Type B pancreatic cell (in vitro differentiated cells): ENCODE data around the gene FAM181B. TPM values are rescaled to one million over a fixed set of nuclear protein-coding genes. Genes with fewer than 3 reads are reported as not detected.
A peak's percentile ranks its signal among the peaks of the same experiment; 100 is the strongest.

Source experiments
- DNase-seq: peaks from one replicate; pipeline ENCODE4 v3.0.0; 2021; ENCODE audit warnings: mixed read lengths; ENCODE audit not compliant: unreplicated experiment; ENCODE audit errors: extremely low spot score
- H3K27ac Mint-ChIP-seq: 2 replicates; pipeline ENCODE4 v1.8.0; 2021; ENCODE audit warnings: mild to moderate bottlenecking, mixed read lengths
- H3K27me3 Mint-ChIP-seq: 2 replicates; pipeline ENCODE4 v1.8.0; 2021; ENCODE audit warnings: mixed read lengths
- H3K36me3 Mint-ChIP-seq: 2 replicates; pipeline ENCODE4 v1.8.0; 2021; ENCODE audit warnings: mixed read lengths
- H3K4me1 Mint-ChIP-seq: one replicate; pipeline ENCODE4 v1.8.0; 2021; ENCODE audit warnings: mixed read lengths; ENCODE audit not compliant: unreplicated experiment
- H3K4me3 Mint-ChIP-seq: 2 replicates; pipeline ENCODE4 v1.8.0; 2021; ENCODE audit warnings: mild to moderate bottlenecking, mixed read lengths
- H3K9me3 Mint-ChIP-seq: 2 replicates; pipeline ENCODE4 v1.8.0; 2021; ENCODE audit warnings: mixed read lengths
- CTCF ChIP-seq: fragments of 200-600 bp; sonication (generic); conservative IDR thresholded peaks from 2 replicates; pipeline ENCODE4 v1.5.0; 2021; ENCODE audit warnings: antibody characterized with exemption, mild to moderate bottlenecking
- total RNA-seq: library from RNA; stranded (reverse); gene quantifications from 2 replicates; pipeline ENCODE4 v1.2.1, GENCODE V29; 2021; ENCODE audit warnings: low replicate concordance

Gene FAM181B
- total RNA-seq, 1 donor from 2014 or later, result 3.1 TPM

- H3K4me1 Mint-ChIP-seq, result peaks cover 12% of the 10 kb centered on the region
- peaks cover 79% of the 10 kb centered on the region for H3K27me3 Mint-ChIP-seq
- TF ChIP-seq CTCF, result no peak
- DNase-seq, result no peak
- no peaks in the 10 kb centered on the region for H3K36me3 Mint-ChIP-seq
- H3K4me3 Mint-ChIP-seq, result peak overlapping the region; percentile 85
- no peaks in the 10 kb centered on the region for H3K9me3 Mint-ChIP-seq
- no peak overlapping the region for H3K27ac Mint-ChIP-seq
Observed at GRCh38 chr11:82732348-82732733, 1.3 kb downstream of the FAM181B start.

- Mint-ChIP-seq H3K9me3 (no peaks in the 10 kb centered on the region), H3K4me1 (peaks cover 12% of the 10 kb centered on the region), H3K27me3 (peaks cover 78% of the 10 kb centered on the region), H3K27ac (no peak overlapping the region), H3K36me3 (no peaks in the 10 kb centered on the region), H3K4me3 (peak overlapping the region; percentile 85)
- DNase-seq, result no peak
- no peak for TF ChIP-seq CTCF
Observed at GRCh38 chr11:82731691-82732277, 1.9 kb downstream of the FAM181B start.

- Mint-ChIP-seq H3K9me3 (no peaks in the 10 kb centered on the region), H3K4me1 (peaks cover 12% of the 10 kb centered on the region), H3K27ac (no peak overlapping the region), H3K27me3 (peaks cover 78% of the 10 kb centered on the region), H3K36me3 (no peaks in the 10 kb centered on the region), H3K4me3 (peak overlapping the region; percentile 51)
- DNase-seq, result no peak
- no peak for TF ChIP-seq CTCF
Observed at GRCh38 chr11:82730754-82731153, 2.9 kb downstream of the FAM181B start.

GRCh38 chr11:82730286-82730685, 3.4 kb downstream of the FAM181B start:
- Mint-ChIP-seq H3K4me1 (peaks cover 12% of the 10 kb centered on the region), H3K27me3 (peaks cover 77% of the 10 kb centered on the region), H3K27ac (no peak overlapping the region), H3K4me3 (no peak overlapping the region), H3K9me3 (no peaks in the 10 kb centered on the region), H3K36me3 (no peaks in the 10 kb centered on the region)
- no peak for TF ChIP-seq CTCF
- DNase-seq, result no peak

- Mint-ChIP-seq H3K27me3 (peaks cover 30% of the 10 kb centered on the region), H3K9me3 (no peaks in the 10 kb centered on the region), H3K4me3 (no peak overlapping the region), H3K36me3 (no peaks in the 10 kb centered on the region), H3K4me1 (no peaks in the 10 kb centered on the region), H3K27ac (no peak overlapping the region)
- TF ChIP-seq CTCF, result no peak
- no peak for DNase-seq
Observed at GRCh38 chr11:82724026-82724425, 9.6 kb downstream of the FAM181B start.

GRCh38 chr11:82722231-82722630, 11.4 kb downstream of the FAM181B start:
- TF ChIP-seq CTCF, result no peak
- peaks cover 24% of the 10 kb centered on the region for H3K27me3 Mint-ChIP-seq
- H3K4me3 Mint-ChIP-seq, result no peak overlapping the region
- no peak overlapping the region for H3K27ac Mint-ChIP-seq
- H3K4me1 Mint-ChIP-seq, result peaks cover 5% of the 10 kb centered on the region
- no peaks in the 10 kb centered on the region for H3K9me3 Mint-ChIP-seq
- H3K36me3 Mint-ChIP-seq, result no peaks in the 10 kb centered on the region
- DNase-seq, result no peak
